HCT116 (cell line): ENCODE measurements around the gene TAF3.

ENCODE experiments used
- EZH2 ChIP-seq: fragments of 200-600 bp; sonication (generic); IDR thresholded peaks from 2 replicates; pipeline ENCODE4 v1.6.1; 2017; ENCODE audit warnings: antibody characterized with exemption, mixed run types
- EZH2phosphoT487 ChIP-seq: fragments of 200-600 bp; IDR thresholded peaks from 2 replicates; pipeline ENCODE4 v1.6.1; 2018; ENCODE audit warnings: antibody characterized with exemption, borderline replicate concordance
- JUND ChIP-seq: IDR thresholded peaks from 2 replicates; pipeline ENCODE4 v1.6.1; 2012
- POLR2A ChIP-seq: IDR thresholded peaks from 2 replicates; pipeline ENCODE4 v1.7.0; 2011; ENCODE audit warnings: borderline replicate concordance; ENCODE audit not compliant: insufficient read depth, insufficient read length; ENCODE audit errors: extremely low read depth
- POLR2AphosphoS5 ChIP-seq: IDR thresholded peaks from 2 replicates; pipeline ENCODE4 v1.6.1; 2011; ENCODE audit warnings: mild to moderate bottlenecking, low read depth, low read length, moderate library complexity
- RAD21 ChIP-seq: IDR thresholded peaks from 2 replicates; pipeline ENCODE4 v1.6.1; 2012; ENCODE audit warnings: low read depth, mild to moderate bottlenecking
- SIN3A ChIP-seq: IDR thresholded peaks from 2 replicates; pipeline ENCODE4 v1.6.1; 2012; ENCODE audit warnings: low read depth
- SP1 ChIP-seq: IDR thresholded peaks from 2 replicates; pipeline ENCODE4 v1.6.1; 2012; ENCODE audit warnings: low read depth
- ZNF274 ChIP-seq: fragments of 200-500 bp; sonication (Bioruptor generic); IDR thresholded peaks from 2 replicates; pipeline ENCODE4 v1.6.1; 2014; ENCODE audit warnings: mild to moderate bottlenecking, low read depth, low read length, inconsistent platforms
- TF ChIP-seq, protein P1 (sequence below), 3 experiments: fragments of 200-600 bp in 1 of 3; sonication (generic) in 1 of 3; IDR thresholded peaks in 2 of 3; conservative IDR thresholded peaks in 1 of 3; 2 replicates each; pipeline ENCODE4 v1.5.1; 2012 to 2017; ENCODE audit warnings: low read depth in 2 of 3, low read length in 2 of 3, antibody characterized with exemption in 1 of 3, borderline replicate concordance in 1 of 3, control low read depth in 1 of 3, mild to moderate bottlenecking in 1 of 3, mixed read lengths in 1 of 3, mixed run types in 1 of 3, moderate library complexity in 1 of 3; ENCODE audit not compliant: insufficient read depth in 1 of 3
- TF ChIP-seq, protein P2 (sequence below): IDR thresholded peaks from 2 replicates; pipeline ENCODE4 v1.6.1; 2012
- TF ChIP-seq, protein P3 (sequence below): IDR thresholded peaks from 2 replicates; pipeline ENCODE4 v1.6.1; 2012; ENCODE audit warnings: low read depth
- TF ChIP-seq, protein P4 (sequence below): IDR thresholded peaks from 2 replicates; pipeline ENCODE4 v1.6.1; 2011; ENCODE audit warnings: mild to moderate bottlenecking, low read length, moderate library complexity; ENCODE audit not compliant: insufficient replicate concordance; ENCODE audit errors: extremely low read depth

DNA sequence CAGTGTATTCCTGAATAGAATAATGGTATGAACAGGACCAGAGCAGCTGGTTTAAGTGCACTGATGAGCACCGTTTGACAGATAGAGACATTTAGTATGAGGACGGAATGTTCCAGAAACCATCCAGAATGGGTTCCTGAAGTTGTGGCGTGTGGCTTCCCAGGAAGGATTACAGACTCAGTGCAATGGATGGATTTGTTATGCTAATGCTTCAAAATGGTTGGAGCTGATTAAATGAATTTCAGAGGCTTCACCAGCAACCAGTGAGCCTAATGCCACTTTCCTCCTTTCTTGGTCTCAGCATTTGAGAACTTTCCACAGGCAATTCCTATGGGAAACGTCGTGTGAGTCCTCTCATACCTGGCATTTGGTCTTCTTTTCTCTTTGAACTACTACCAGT is 246.1 kb downstream of the TAF3 start:
- TF ChIP-seq, protein P1, sequence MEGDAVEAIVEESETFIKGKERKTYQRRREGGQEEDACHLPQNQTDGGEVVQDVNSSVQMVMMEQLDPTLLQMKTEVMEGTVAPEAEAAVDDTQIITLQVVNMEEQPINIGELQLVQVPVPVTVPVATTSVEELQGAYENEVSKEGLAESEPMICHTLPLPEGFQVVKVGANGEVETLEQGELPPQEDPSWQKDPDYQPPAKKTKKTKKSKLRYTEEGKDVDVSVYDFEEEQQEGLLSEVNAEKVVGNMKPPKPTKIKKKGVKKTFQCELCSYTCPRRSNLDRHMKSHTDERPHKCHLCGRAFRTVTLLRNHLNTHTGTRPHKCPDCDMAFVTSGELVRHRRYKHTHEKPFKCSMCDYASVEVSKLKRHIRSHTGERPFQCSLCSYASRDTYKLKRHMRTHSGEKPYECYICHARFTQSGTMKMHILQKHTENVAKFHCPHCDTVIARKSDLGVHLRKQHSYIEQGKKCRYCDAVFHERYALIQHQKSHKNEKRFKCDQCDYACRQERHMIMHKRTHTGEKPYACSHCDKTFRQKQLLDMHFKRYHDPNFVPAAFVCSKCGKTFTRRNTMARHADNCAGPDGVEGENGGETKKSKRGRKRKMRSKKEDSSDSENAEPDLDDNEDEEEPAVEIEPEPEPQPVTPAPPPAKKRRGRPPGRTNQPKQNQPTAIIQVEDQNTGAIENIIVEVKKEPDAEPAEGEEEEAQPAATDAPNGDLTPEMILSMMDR (IDR thresholded peaks at IDR 0.05 in 2 of 3, conservative IDR thresholded peaks at IDR 0.05 in 1 of 3; ENCODE audit: borderline replicate concordance in 1 of 3, insufficient read depth in 1 of 3, low read depth in 2 of 3, low read length in 2 of 3): no peak
- TF ChIP-seq, protein P2, sequence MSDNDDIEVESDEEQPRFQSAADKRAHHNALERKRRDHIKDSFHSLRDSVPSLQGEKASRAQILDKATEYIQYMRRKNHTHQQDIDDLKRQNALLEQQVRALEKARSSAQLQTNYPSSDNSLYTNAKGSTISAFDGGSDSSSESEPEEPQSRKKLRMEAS: no peak
- no peak for TF ChIP-seq ZNF274
- TF ChIP-seq SP1: no peak
- no peak for TF ChIP-seq POLR2AphosphoS5
- TF ChIP-seq RAD21: no peak
- no peak for TF ChIP-seq POLR2A
- no peak for TF ChIP-seq EZH2
- no peak for TF ChIP-seq EZH2phosphoT487
- TF ChIP-seq, protein P3, sequence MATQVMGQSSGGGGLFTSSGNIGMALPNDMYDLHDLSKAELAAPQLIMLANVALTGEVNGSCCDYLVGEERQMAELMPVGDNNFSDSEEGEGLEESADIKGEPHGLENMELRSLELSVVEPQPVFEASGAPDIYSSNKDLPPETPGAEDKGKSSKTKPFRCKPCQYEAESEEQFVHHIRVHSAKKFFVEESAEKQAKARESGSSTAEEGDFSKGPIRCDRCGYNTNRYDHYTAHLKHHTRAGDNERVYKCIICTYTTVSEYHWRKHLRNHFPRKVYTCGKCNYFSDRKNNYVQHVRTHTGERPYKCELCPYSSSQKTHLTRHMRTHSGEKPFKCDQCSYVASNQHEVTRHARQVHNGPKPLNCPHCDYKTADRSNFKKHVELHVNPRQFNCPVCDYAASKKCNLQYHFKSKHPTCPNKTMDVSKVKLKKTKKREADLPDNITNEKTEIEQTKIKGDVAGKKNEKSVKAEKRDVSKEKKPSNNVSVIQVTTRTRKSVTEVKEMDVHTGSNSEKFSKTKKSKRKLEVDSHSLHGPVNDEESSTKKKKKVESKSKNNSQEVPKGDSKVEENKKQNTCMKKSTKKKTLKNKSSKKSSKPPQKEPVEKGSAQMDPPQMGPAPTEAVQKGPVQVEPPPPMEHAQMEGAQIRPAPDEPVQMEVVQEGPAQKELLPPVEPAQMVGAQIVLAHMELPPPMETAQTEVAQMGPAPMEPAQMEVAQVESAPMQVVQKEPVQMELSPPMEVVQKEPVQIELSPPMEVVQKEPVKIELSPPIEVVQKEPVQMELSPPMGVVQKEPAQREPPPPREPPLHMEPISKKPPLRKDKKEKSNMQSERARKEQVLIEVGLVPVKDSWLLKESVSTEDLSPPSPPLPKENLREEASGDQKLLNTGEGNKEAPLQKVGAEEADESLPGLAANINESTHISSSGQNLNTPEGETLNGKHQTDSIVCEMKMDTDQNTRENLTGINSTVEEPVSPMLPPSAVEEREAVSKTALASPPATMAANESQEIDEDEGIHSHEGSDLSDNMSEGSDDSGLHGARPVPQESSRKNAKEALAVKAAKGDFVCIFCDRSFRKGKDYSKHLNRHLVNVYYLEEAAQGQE: no peak
- no peak for TF ChIP-seq SIN3A
- no peak for TF ChIP-seq JUND
- TF ChIP-seq, protein P4, sequence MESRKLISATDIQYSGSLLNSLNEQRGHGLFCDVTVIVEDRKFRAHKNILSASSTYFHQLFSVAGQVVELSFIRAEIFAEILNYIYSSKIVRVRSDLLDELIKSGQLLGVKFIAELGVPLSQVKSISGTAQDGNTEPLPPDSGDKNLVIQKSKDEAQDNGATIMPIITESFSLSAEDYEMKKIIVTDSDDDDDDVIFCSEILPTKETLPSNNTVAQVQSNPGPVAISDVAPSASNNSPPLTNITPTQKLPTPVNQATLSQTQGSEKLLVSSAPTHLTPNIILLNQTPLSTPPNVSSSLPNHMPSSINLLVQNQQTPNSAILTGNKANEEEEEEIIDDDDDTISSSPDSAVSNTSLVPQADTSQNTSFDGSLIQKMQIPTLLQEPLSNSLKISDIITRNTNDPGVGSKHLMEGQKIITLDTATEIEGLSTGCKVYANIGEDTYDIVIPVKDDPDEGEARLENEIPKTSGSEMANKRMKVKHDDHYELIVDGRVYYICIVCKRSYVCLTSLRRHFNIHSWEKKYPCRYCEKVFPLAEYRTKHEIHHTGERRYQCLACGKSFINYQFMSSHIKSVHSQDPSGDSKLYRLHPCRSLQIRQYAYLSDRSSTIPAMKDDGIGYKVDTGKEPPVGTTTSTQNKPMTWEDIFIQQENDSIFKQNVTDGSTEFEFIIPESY: no peak
